ENCODE data around the gene TRIM23. TPM values are rescaled to one million over a fixed set of nuclear protein-coding genes. Genes with fewer than 3 reads are reported as not detected.
"Not testable (repeated sequence)": the region's sequence is repeated elsewhere in the genome, so short reads cannot be mapped to it uniquely, and the experiment has no call there.

The TRIM23 gene
- total RNA-seq, 1 donor from 2014 or later, result 15.8 TPM

DNA sequence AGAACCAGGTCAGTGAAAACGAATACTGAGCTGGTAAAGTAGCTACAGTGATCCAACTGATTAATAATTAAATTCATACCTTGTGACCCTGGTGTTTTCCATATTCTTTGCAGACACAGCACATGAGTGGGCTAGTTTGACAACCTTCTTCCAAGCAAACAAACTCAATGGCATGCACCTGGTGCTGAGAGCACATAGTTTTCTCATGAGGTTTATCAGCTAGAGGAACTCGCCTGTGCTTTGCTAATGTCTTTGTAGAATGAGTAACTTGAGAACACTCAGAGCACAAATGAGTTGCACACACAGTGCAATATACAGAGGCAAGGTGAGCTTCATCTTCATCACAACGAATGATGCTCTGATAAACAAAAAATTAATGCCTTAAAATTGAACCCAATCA is 12.6 kb downstream of the TRIM23 start:
- TF ChIP-seq, protein P1, sequence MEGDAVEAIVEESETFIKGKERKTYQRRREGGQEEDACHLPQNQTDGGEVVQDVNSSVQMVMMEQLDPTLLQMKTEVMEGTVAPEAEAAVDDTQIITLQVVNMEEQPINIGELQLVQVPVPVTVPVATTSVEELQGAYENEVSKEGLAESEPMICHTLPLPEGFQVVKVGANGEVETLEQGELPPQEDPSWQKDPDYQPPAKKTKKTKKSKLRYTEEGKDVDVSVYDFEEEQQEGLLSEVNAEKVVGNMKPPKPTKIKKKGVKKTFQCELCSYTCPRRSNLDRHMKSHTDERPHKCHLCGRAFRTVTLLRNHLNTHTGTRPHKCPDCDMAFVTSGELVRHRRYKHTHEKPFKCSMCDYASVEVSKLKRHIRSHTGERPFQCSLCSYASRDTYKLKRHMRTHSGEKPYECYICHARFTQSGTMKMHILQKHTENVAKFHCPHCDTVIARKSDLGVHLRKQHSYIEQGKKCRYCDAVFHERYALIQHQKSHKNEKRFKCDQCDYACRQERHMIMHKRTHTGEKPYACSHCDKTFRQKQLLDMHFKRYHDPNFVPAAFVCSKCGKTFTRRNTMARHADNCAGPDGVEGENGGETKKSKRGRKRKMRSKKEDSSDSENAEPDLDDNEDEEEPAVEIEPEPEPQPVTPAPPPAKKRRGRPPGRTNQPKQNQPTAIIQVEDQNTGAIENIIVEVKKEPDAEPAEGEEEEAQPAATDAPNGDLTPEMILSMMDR (IDR thresholded peaks at IDR 0.05), result no peak
- Histone ChIP-seq H3K9me3 (no peaks in the 10 kb centered on the region), H3K4me1 (no peaks in the 10 kb centered on the region), H3K27ac (no peak overlapping the region), H3K27me3 (ENCODE audit: low read depth) (no peaks in the 10 kb centered on the region), H3K36me3 (peaks cover 98% of the 10 kb centered on the region), H3K4me3 (no peak overlapping the region)
- ATAC-seq, result peak; percentile 94 to 97
- intact Hi-C loops (cut with DNase I), result no loop called here
- no peak for DNase-seq

DNA sequence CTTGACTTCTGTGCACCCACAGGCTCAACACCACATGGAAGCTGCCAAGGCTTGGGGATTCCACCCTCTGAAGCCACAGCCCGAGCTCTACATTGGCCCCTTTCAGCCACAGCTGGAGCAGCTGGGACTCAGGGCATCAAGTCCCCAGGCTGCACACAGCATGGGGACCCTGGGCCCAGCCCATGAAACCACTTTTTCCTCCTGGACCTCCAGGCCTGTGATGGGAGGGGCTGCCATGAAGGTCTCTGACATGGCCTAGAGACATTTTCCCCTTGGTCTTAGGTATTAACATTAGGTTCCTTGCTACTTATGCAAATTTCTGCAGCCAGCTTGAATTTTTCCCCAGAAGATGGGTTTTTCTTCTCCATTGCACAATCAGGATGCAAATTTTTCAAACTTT is 22.4 kb downstream of the TRIM23 start:
- DNase-seq; H3K27me3 ChIP-seq (ENCODE audit: low read depth); H3K27ac ChIP-seq; H3K9me3 ChIP-seq; ATAC-seq; intact Hi-C loops (cut with DNase I); H3K4me1 ChIP-seq; H3K4me3 ChIP-seq: not testable (repeated sequence)
- peaks cover 92% of the 10 kb centered on the region for H3K36me3 ChIP-seq

GRCh38 chr5:65588694-65589093 is 35.4 kb downstream of the TRIM23 start:
- DNase-seq (no peak), ATAC-seq (no peak)
- Histone ChIP-seq H3K4me3 (no peak overlapping the region), H3K27me3 (ENCODE audit: low read depth) (no peaks in the 10 kb centered on the region), H3K4me1 (no peaks in the 10 kb centered on the region), H3K27ac (no peak overlapping the region), H3K9me3 (no peaks in the 10 kb centered on the region), H3K36me3 (peaks cover 99% of the 10 kb centered on the region)
- intact Hi-C loops (cut with DNase I), result no loop called here
- TF ChIP-seq, protein P1 (IDR thresholded peaks at IDR 0.05), result no peak

DNA sequence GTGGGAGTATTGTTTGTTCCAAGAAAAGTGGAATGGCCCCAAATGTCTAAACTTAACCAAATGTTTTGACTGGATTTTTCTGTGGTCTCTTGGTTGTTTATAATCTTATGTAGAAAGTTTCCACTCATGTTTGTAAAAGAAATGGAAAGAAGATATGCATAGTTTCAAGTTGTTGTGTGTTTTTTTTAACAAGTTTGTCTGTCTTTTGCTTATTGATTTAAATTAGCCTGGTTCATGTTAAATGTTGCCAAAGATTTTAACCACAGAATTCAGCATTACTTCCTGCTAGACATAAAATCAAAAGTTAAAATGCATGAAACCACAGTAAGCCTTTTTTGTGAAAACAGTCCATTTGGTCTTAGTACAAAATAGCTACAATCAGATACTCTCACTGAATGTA is 47.0 kb downstream of the TRIM23 start:
- TF ChIP-seq, protein P1 (IDR thresholded peaks at IDR 0.05), result no peak
- Histone ChIP-seq H3K9me3 (no peaks in the 10 kb centered on the region), H3K4me1 (no peaks in the 10 kb centered on the region), H3K4me3 (no peak overlapping the region), H3K27me3 (ENCODE audit: low read depth) (no peaks in the 10 kb centered on the region), H3K36me3 (peaks cover 81% of the 10 kb centered on the region), H3K27ac (no peak overlapping the region)
- ATAC-seq, result no peak
- intact Hi-C loops (cut with DNase I), result no loop called here
- DNase-seq, result no peak

- H3K27me3 ChIP-seq (ENCODE audit: low read depth), result no peaks in the 10 kb centered on the region
- H3K4me3 ChIP-seq, result no peak overlapping the region
- peaks cover 73% of the 10 kb centered on the region for H3K36me3 ChIP-seq
- no peak overlapping the region for H3K27ac ChIP-seq
- H3K4me1 ChIP-seq, result no peaks in the 10 kb centered on the region
- intact Hi-C loops (cut with DNase I), result no loop called here
- DNase-seq (no peak), ATAC-seq (no peak)
- TF ChIP-seq, protein P1 (IDR thresholded peaks at IDR 0.05), result no peak
- H3K9me3 ChIP-seq, result no peaks in the 10 kb centered on the region
Measured at GRCh38 chr5:65570598-65571226, 53.4 kb downstream of the TRIM23 start.

GRCh38 chr5:65566505-65566904 is 57.6 kb downstream of the TRIM23 start:
- intact Hi-C loops (cut with DNase I), result no loop called here
- Histone ChIP-seq H3K4me1 (peaks cover 27% of the 10 kb centered on the region), H3K9me3 (no peaks in the 10 kb centered on the region), H3K36me3 (peaks cover 40% of the 10 kb centered on the region), H3K4me3 (no peak overlapping the region), H3K27me3 (ENCODE audit: low read depth) (no peaks in the 10 kb centered on the region), H3K27ac (no peak overlapping the region)
- no peak for ATAC-seq
- DNase-seq, result no peak
- TF ChIP-seq, protein P1 (IDR thresholded peaks at IDR 0.05), result no peak

Data from lower lobe of right lung (tissue), 2 donors.